ENCODE results near the gene SH3TC1.

Gene SH3TC1

DNA sequence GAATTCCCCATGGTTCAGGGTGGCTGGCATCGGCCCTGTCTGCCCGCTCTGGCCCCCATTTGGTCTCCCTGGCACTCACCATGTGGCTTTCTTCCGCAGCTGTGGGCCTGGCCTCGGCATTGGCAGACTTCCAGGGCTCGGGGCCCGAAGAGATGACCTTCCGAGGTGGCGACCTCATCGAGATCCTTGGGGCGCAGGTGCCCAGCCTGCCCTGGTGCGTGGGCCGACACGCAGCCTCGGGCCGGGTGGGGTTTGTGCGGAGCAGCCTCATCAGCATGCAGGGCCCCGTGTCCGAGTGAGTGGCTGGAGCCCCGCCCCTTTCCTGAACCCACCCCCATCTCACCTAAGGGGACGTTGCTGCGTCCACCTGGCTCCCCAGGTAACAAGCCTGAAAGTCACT lies 20.1 kb downstream of the SH3TC1 start:
- no peak for DNase-seq (ENCODE audit: low read depth)
- TF ChIP-seq CTCF (conservative IDR thresholded peaks at IDR 0.05; ENCODE audit: low read depth, low read length), result no peak
- H3K4me3 ChIP-seq (ENCODE audit: low read length), result no peak overlapping the region

GRCh38 chr4:8220661-8221450 lies 21.8 kb downstream of the SH3TC1 start:
- DNase-seq (ENCODE audit: low read depth), result no peak

GRCh38 chr4:8221476-8221875 lies 22.4 kb downstream of the SH3TC1 start:
- no peak overlapping the region for H3K4me3 ChIP-seq (ENCODE audit: low read length)
- TF ChIP-seq CTCF (conservative IDR thresholded peaks at IDR 0.05; ENCODE audit: low read depth, low read length), result no peak
- no peak for DNase-seq (ENCODE audit: low read depth)

More at GRCh38 chr4:8220661-8221450, 21.8 kb downstream of the SH3TC1 start:
- no peak for TF ChIP-seq CTCF (conservative IDR thresholded peaks at IDR 0.05; ENCODE audit: low read depth, low read length)
- no peak overlapping the region for H3K4me3 ChIP-seq (ENCODE audit: low read length)

DNA sequence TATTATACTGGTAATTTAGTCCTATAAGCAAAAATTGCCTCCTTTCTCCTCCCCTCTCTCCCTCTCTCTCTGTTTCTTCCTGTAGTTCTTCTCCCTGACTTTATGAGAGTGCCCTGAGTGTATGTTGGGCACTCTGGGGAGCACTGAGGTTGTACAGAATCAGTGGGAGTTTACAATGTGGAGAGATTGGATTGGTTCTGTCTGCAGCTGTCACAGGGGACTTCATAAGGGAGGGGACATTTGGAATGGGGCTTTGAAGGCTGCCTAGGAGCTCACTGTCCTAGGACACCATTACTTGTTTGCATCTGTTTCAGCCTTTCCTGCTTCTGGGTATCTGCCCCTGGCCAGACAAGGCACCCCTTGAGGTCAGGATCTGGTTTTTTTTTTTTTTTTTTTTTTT lies 22.9 kb downstream of the SH3TC1 start:
- no peak for DNase-seq (ENCODE audit: low read depth)
- H3K4me3 ChIP-seq (ENCODE audit: low read length), result no peak overlapping the region
- TF ChIP-seq CTCF (conservative IDR thresholded peaks at IDR 0.05; ENCODE audit: low read depth, low read length), result no peak

- H3K4me3 ChIP-seq (ENCODE audit: low read length), result no peak overlapping the region
- DNase-seq (ENCODE audit: low read depth), result no peak
- no peak for TF ChIP-seq CTCF (conservative IDR thresholded peaks at IDR 0.05; ENCODE audit: low read depth, low read length)
Observed at GRCh38 chr4:8222609-8223388, 23.7 kb downstream of the SH3TC1 start.

DNA sequence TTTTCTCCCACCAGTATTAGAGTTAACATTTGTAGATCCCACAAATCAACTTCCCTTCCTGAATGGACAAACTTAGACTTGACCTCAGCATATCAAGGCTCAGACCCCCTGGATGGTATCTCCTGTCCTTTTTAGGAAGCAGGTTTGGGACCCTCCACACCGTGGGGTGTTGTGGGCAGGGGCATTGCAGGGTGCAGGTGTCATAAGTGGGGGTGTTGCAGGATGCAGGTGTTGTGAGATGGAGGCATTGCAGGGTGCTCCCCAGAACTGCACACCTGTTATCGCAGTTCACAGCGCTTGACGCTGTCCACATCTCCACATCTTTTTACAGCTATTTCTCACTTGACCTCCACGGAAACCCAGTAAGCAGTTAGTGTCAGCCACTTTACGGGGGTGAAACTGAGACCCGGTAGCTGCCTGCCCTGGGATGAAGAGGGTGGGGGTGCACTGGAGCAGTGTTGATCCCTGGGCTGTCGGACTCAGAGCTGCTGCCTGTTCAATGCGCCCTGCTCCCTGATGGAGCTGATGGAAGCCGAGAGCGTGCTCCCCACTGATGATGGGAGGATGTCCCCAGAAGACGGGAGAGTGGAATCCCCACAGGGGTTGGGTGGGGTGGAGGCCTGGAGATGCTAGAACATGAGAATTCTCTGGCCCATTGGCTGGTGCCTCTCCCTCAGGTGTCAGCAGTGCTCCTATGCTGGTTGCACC lies 25.3 kb downstream of the SH3TC1 start:
- no peak overlapping the region for H3K4me3 ChIP-seq (ENCODE audit: low read length)
- no peak for DNase-seq (ENCODE audit: low read depth)
- no peak for TF ChIP-seq CTCF (conservative IDR thresholded peaks at IDR 0.05; ENCODE audit: low read depth, low read length)
